ENCODE measurements around the gene FOXL3.

DNA sequence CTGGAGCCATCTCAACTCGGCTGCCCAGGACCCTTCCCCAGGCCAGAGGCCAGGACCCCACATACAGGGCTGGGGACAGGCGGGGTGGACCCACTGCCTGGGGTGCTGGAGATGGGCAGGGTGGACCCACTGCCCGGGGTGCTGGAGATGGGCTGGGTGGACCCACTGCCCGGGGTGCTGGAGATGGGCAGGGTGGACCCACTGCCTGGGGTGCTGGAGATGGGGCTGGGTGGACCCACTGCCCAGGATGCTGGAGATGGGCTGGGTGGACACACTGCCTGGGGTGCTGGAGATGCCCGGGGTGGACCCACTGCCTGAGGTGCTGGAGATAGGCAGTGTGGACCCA, 32.4 kb upstream of the FOXL3 start:
- TF ChIP-seq, protein P1, sequence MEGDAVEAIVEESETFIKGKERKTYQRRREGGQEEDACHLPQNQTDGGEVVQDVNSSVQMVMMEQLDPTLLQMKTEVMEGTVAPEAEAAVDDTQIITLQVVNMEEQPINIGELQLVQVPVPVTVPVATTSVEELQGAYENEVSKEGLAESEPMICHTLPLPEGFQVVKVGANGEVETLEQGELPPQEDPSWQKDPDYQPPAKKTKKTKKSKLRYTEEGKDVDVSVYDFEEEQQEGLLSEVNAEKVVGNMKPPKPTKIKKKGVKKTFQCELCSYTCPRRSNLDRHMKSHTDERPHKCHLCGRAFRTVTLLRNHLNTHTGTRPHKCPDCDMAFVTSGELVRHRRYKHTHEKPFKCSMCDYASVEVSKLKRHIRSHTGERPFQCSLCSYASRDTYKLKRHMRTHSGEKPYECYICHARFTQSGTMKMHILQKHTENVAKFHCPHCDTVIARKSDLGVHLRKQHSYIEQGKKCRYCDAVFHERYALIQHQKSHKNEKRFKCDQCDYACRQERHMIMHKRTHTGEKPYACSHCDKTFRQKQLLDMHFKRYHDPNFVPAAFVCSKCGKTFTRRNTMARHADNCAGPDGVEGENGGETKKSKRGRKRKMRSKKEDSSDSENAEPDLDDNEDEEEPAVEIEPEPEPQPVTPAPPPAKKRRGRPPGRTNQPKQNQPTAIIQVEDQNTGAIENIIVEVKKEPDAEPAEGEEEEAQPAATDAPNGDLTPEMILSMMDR (IDR thresholded peaks at IDR 0.05): no peak
- no peak for TF ChIP-seq POLR2A (IDR thresholded peaks at IDR 0.05)

Data from right lobe of liver (tissue), 4 donors.